Measurements from ENCODE around the gene NAA50.
A peak's percentile ranks its signal among the peaks of the same experiment; 100 is the strongest.

The NAA50 gene

GRCh38 chr3:113791381-113791780 lies 45.3 kb upstream of the NAA50 start:
- Histone ChIP-seq H2AFZ (ENCODE audit: low read length) (no peak overlapping the region), H3K4me3 (ENCODE audit: low read length) (no peak overlapping the region), H4K20me1 (ENCODE audit: insufficient read depth, low read length) (no peaks in the 10 kb centered on the region), H3K4me2 (ENCODE audit: low read depth, low read length) (no peak overlapping the region), H3K36me3 (replicated peaks; ENCODE audit: insufficient read depth, low read length) (peaks cover 14% of the 10 kb centered on the region; the same call in 1 of the 2 replicates), H3K27me3 (replicated peaks; ENCODE audit: insufficient read depth, low read length) (no peaks in the 10 kb centered on the region), H3K27ac (ENCODE audit: low read length) (no peak overlapping the region), H3K9ac (ENCODE audit: low read length) (no peak overlapping the region), H3K9me2 (replicated peaks; ENCODE audit: insufficient read depth, low read length) (no peaks in the 10 kb centered on the region), H3F3A (ENCODE audit: insufficient read depth, low read length) (no peaks in the 10 kb centered on the region; the same call in 1 of the 2 replicates), H3K4me1 (ENCODE audit: low read length) (no peaks in the 10 kb centered on the region), H3K9me3 (replicated peaks; ENCODE audit: insufficient read depth, low read length) (no peaks in the 10 kb centered on the region), H3K79me2 (ENCODE audit: low read length) (no peaks in the 10 kb centered on the region)
- TF ChIP-seq CTCF (IDR thresholded peaks at IDR 0.05; ENCODE audit: low read length), result no peak
- no peak for TF ChIP-seq EZH2phosphoT487 (IDR thresholded peaks at IDR 0.05; ENCODE audit: low read length)
- TF ChIP-seq EZH2 (optimal IDR thresholded peaks at IDR 0.05; ENCODE audit: low read depth, low read length), result no peak
- no peak for DNase-seq

GRCh38 chr3:113783980-113784379 lies 37.9 kb upstream of the NAA50 start:
- TF ChIP-seq CTCF (IDR thresholded peaks at IDR 0.05; ENCODE audit: low read length) (no peak), EZH2phosphoT487 (IDR thresholded peaks at IDR 0.05; ENCODE audit: low read length) (no peak), EZH2 (optimal IDR thresholded peaks at IDR 0.05; ENCODE audit: low read depth, low read length) (no peak)
- Histone ChIP-seq H3K4me2 (ENCODE audit: low read depth, low read length) (no peak overlapping the region), H3K79me2 (ENCODE audit: low read length) (peaks cover 3% of the 10 kb centered on the region), H2AFZ (ENCODE audit: low read length) (no peak overlapping the region), H3K9me3 (replicated peaks; ENCODE audit: insufficient read depth, low read length) (no peaks in the 10 kb centered on the region), H3K36me3 (replicated peaks; ENCODE audit: insufficient read depth, low read length) (peaks cover 3% of the 10 kb centered on the region; the same call in 1 of the 2 replicates), H4K20me1 (ENCODE audit: insufficient read depth, low read length) (no peaks in the 10 kb centered on the region), H3K9me2 (replicated peaks; ENCODE audit: insufficient read depth, low read length) (no peaks in the 10 kb centered on the region), H3F3A (ENCODE audit: insufficient read depth, low read length) (0 out of 2 replicates have a peak, but pooled peaks cover 10% of the 10 kb centered on the region), H3K27me3 (replicated peaks; ENCODE audit: insufficient read depth, low read length) (no peaks in the 10 kb centered on the region), H3K27ac (ENCODE audit: low read length) (peak overlapping the region; percentile 20; the same call in 1 of the 2 replicates), H3K9ac (ENCODE audit: low read length) (no peak overlapping the region), H3K4me1 (ENCODE audit: low read length) (peaks cover 12% of the 10 kb centered on the region), H3K4me3 (ENCODE audit: low read length) (no peak overlapping the region)
- DNase-seq, result no peak

- Histone ChIP-seq H3K27me3 (replicated peaks; ENCODE audit: insufficient read depth, low read length) (no peaks in the 10 kb centered on the region), H3K9ac (ENCODE audit: low read length) (no peak overlapping the region), H3K9me3 (replicated peaks; ENCODE audit: insufficient read depth, low read length) (no peaks in the 10 kb centered on the region), H3K27ac (ENCODE audit: low read length) (peak overlapping the region; percentile 20; the same call in 1 of the 2 replicates), H3K9me2 (replicated peaks; ENCODE audit: insufficient read depth, low read length) (no peaks in the 10 kb centered on the region), H3K79me2 (ENCODE audit: low read length) (peaks cover 3% of the 10 kb centered on the region), H3K36me3 (replicated peaks; ENCODE audit: insufficient read depth, low read length) (peaks cover 3% of the 10 kb centered on the region; the same call in 1 of the 2 replicates), H3K4me1 (ENCODE audit: low read length) (peaks cover 12% of the 10 kb centered on the region), H3F3A (ENCODE audit: insufficient read depth, low read length) (0 out of 2 replicates have a peak, but pooled peaks cover 10% of the 10 kb centered on the region), H3K4me3 (ENCODE audit: low read length) (no peak overlapping the region), H2AFZ (ENCODE audit: low read length) (no peak overlapping the region), H3K4me2 (ENCODE audit: low read depth, low read length) (no peak overlapping the region), H4K20me1 (ENCODE audit: insufficient read depth, low read length) (no peaks in the 10 kb centered on the region)
- TF ChIP-seq CTCF (IDR thresholded peaks at IDR 0.05; ENCODE audit: low read length) (no peak), EZH2phosphoT487 (IDR thresholded peaks at IDR 0.05; ENCODE audit: low read length) (no peak), EZH2 (optimal IDR thresholded peaks at IDR 0.05; ENCODE audit: low read depth, low read length) (no peak)
- DNase-seq, result peak; percentile 44
Measured at GRCh38 chr3:113783463-113783862, 37.4 kb upstream of the NAA50 start.

Measured in MM.1S (cell line).